GM12878 (cell line): ENCODE data around the gene IFT122. TPM values are rescaled to one million over a fixed set of nuclear protein-coding genes. Genes with fewer than 3 reads are reported as not detected.
"Not testable (repeated sequence)": the region's sequence is repeated elsewhere in the genome, so short reads cannot be mapped to it uniquely, and the experiment has no call there.

ENCODE experiments used
- ATAC-seq: fragments of 200-7000 bp; cut with Tn5 transposase; 3 replicates; pipeline ENCODE4 v1.9.1; 2020; ENCODE audit warnings: mild to moderate bottlenecking, moderate library complexity
- BruUV-seq: library from RNA; stranded (reverse); fragments of 400-500 nt; replicated peaks from 2 replicates; lab custom pipeline; 2021; lab: Mats Ljungman, UMichigan
- CTCF ChIA-PET: fragments of 300-600 bp; sonication (Branson Sonifier 250); formaldehyde crosslinking; extraction: SDS; loops from one replicate; lab custom pipeline; 2021; ENCODE audit warnings: inconsistent platforms; lab: Yijun Ruan, JAX
- POLR2A ChIA-PET: fragments of 350-600 bp; formaldehyde crosslinking; extraction: SDS; loops from one replicate; lab custom pipeline; 2021; ENCODE audit warnings: inconsistent platforms; lab: Charles Lee
- RAD21 ChIA-PET: fragments of 300-600 bp; sonication (Branson Sonifier 250); formaldehyde crosslinking; loops from one replicate; lab custom pipeline; 2023; ENCODE audit warnings: antibody characterized with exemption; ENCODE audit not compliant: unreplicated experiment; lab: Charles Lee
- SMC1A ChIA-PET: fragments of 300-600 bp; sonication (Branson Sonifier 250); formaldehyde crosslinking; loops from one replicate; lab custom pipeline; 2023; ENCODE audit not compliant: unreplicated experiment, uncharacterized antibody; lab: Charles Lee
- DNase-seq: peaks from one replicate; pipeline ENCODE4 v3.0.0-alpha.2; 2011; ENCODE audit warnings: low read depth, low spot score
- FAIRE-seq: peaks from 3 replicates; lab custom pipeline; 2011; peaks lifted over from hg19 to GRCh38; lab: Jason Lieb, UNC
- H2AFZ ChIP-seq: 2 replicates; pipeline ENCODE4 v1.6.0; 2011; ENCODE audit warnings: low read depth, low read length, control low read depth; ENCODE audit not compliant: control insufficient read depth
- H3K27ac ChIP-seq: 2 replicates; pipeline ENCODE4 v1.5.1; 2011; ENCODE audit warnings: control low read depth; ENCODE audit not compliant: control insufficient read depth, insufficient read depth
- H3K27me3 ChIP-seq, 2 experiments: replicated peaks in 1 of 2; 2 replicates each; pipeline versions ENCODE4 v1.6.0 to v1.6.1; 2011; ENCODE audit warnings: low read length in 1 of 2; ENCODE audit not compliant: control insufficient read depth in 2 of 2, insufficient read depth in 2 of 2
- H3K36me3 ChIP-seq, 2 experiments: 2 replicates each; pipeline ENCODE4 v1.5.1; 2011; ENCODE audit warnings: low read length in 1 of 2; ENCODE audit not compliant: control insufficient read depth in 2 of 2, insufficient read depth in 2 of 2
- H3K4me1 ChIP-seq: 2 replicates; pipeline ENCODE4 v1.6.1; 2011; ENCODE audit warnings: mild to moderate bottlenecking, low read length, moderate library complexity, mixed read lengths; ENCODE audit not compliant: control insufficient read depth, insufficient read depth
- H3K4me2 ChIP-seq: 2 replicates; pipeline ENCODE4 v1.6.0; 2011; ENCODE audit warnings: control low read depth; ENCODE audit not compliant: control insufficient read depth, insufficient read depth
- H3K4me3 ChIP-seq: fragments of 200-600 bp; sonication (generic); 2 replicates; pipeline ENCODE4 v1.5.1; 2016
- H3K79me2 ChIP-seq: 2 replicates; pipeline ENCODE4 v1.6.0; 2011; ENCODE audit warnings: low read length; ENCODE audit not compliant: control insufficient read depth, insufficient read depth
- H3K9ac ChIP-seq: 2 replicates; pipeline ENCODE4 v1.8.0; 2011; ENCODE audit warnings: low read length, control low read depth, mixed read lengths; ENCODE audit not compliant: control insufficient read depth, insufficient read depth
- H3K9me3 ChIP-seq: replicated peaks from 3 replicates; pipeline ENCODE4 v1.5.1; 2011; ENCODE audit warnings: mild to moderate bottlenecking, low read length; ENCODE audit not compliant: control insufficient read depth, insufficient read depth
- H4K20me1 ChIP-seq: 2 replicates; pipeline ENCODE4 v1.6.0; 2011; ENCODE audit not compliant: control insufficient read depth, insufficient read depth
- EZH2 ChIP-seq: IDR thresholded peaks from 2 replicates; pipeline ENCODE4 v1.6.1; 2012; ENCODE audit warnings: low read depth, mild to moderate bottlenecking, control low read depth, inconsistent platforms, low read length, borderline replicate concordance; ENCODE audit not compliant: control insufficient read depth
- HDAC6 ChIP-seq: fragments of 200-600 bp; sonication (generic); IDR thresholded peaks from one replicate; pipeline ENCODE4 v1.8.0; 2017; ENCODE audit warnings: antibody characterized with exemption; ENCODE audit not compliant: unreplicated experiment
- JUND ChIP-seq: IDR thresholded peaks from 2 replicates; pipeline ENCODE4 v1.6.1; 2012; ENCODE audit warnings: low read depth, mild to moderate bottlenecking, low read length, improper control_type of control experiment, moderate library complexity
- NFXL1 ChIP-seq: fragments of 450-650 bp; IDR thresholded peaks from 2 replicates; pipeline ENCODE4 v1.6.1; 2017; ENCODE audit warnings: antibody characterized with exemption, mild to moderate bottlenecking, borderline replicate concordance
- NR2F1 ChIP-seq: fragments of 450-650 bp; conservative IDR thresholded peaks from 2 replicates; pipeline ENCODE4 v1.6.1; 2017; ENCODE audit warnings: mild to moderate bottlenecking
- SRF ChIP-seq, 2 experiments: IDR thresholded peaks; 2 replicates each; pipeline ENCODE4 v1.6.1; 2011; ENCODE audit warnings: low read depth in 2 of 2, low read length in 2 of 2, mild to moderate bottlenecking in 1 of 2, moderate library complexity in 1 of 2
- WGBS: methylation state at CpG from one replicate; pipeline ENCODE4 v1.1.6; 2016; ENCODE audit warnings: low lambda C conversion rate; ENCODE audit not compliant: insufficient replicate concordance, insufficient coverage; ENCODE audit errors: missing lambda C conversion rate; 5-methylcytosine and 5-hydroxymethylcytosine counted together
- in situ Hi-C: fragments of 300-500 bp; cut with MboI; formaldehyde crosslinking; loops from 9 replicates; pipeline ENCODE4 v1.14.3; 2018; ENCODE audit warnings: mixed read lengths
- intact Hi-C: fragments of 100-400 bp; cut with micrococcal nuclease; formaldehyde crosslinking; loops from one replicate; pipeline ENCODE4 v1.14.2; 2022; ENCODE audit not compliant: unreplicated experiment
- polyA plus RNA-seq, 11 experiments: library from polyadenylated mRNA; depleted of rRNA in 4 of 11; unstranded in 6 of 11; stranded (reverse) in 5 of 11; fragments of >200 nt; fragmentation: Nextera tagmentation in 4 of 11; fragmentation: Illumina TruSeq in 1 of 11; extraction: Ambion mirVana in 4 of 11; extraction: Trizol in 1 of 11; gene quantifications; 1 replicate in 1 of 11; 2 replicates in 10 of 11; pipeline versions ENCODE4 v1.2.1 to v1.2.3, GENCODE V29; 2011 to 2016; ENCODE audit warnings: inconsistent platforms in 2 of 11, missing spikeins in 2 of 11, low read depth in 1 of 11
- total RNA-seq, 4 experiments: library from RNA; depleted of rRNA in 3 of 4; stranded (reverse); fragments of >200 nt in 3 of 4; fragmentation: Illumina TruSeq in 1 of 4; extraction: Trizol in 1 of 4; gene quantifications; 2 replicates each; pipeline versions ENCODE4 v1.2.1 to v1.2.3, GENCODE V29; 2013 to 2021
- TF ChIP-seq, protein P1 (sequence below): IDR thresholded peaks from 2 replicates; pipeline ENCODE4 v1.6.1; 2011; ENCODE audit warnings: mild to moderate bottlenecking, low read depth, low read length, moderate library complexity; ENCODE audit not compliant: insufficient replicate concordance
- TF ChIP-seq, protein P2 (sequence below): fragments of 150-350 bp; IDR thresholded peaks from 2 replicates; pipeline ENCODE4 v1.6.1; 2016; ENCODE audit warnings: low read depth, low read length
- TF ChIP-seq, protein P3 (sequence below): fragments of 150-350 bp; IDR thresholded peaks from 2 replicates; pipeline ENCODE4 v1.6.1; 2014; ENCODE audit warnings: mild to moderate bottlenecking, low read depth, low read length

IFT122 gene
- total and polyA plus RNA-seq, 10 of the 15 experiments (the other 5 are each of a cell fraction or from before 2014, with no cell fraction given) = 1.8 to 19.2 (median 8.4) TPM

DNA sequence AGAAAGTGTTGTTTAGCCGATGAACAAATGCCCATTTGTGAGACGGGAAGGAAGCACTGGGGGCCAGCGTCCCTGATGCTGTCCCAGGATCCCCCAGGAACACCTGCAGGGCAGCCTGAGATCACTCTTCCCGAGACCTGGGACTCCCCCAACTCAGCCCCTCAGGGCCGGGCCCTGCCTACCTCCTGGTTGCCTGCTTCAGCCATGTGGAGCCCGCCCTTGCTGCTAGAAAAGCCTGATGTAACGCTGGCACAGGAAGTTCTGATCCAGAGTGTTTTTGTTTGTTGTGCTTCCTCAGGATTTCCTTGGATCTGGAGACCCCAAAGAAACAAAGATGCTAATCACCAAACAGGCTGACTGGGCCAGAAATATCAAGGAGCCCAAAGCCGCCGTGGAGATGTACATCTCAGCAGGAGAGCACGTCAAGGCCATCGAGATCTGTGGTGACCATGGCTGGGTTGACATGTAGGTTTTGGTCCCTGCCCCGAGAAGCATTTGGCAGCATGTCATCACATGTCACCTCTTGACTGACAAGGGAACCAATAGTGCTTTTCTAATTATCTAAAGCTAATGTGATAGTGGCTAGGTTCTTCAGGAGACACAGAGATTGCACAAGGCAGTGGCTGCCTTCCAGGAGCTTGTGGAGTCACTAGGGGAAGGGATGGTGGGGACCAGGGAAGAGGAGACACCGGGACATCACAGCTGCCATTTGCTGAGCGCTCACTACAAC, 59.7 kb downstream of the IFT122 start:
- H2AFZ ChIP-seq, H3K9me3 ChIP-seq, BruUV-seq, DNase-seq, H3K27me3 ChIP-seq, H3K4me1 ChIP-seq, POLR2A ChIA-PET, H3K79me2 ChIP-seq, ATAC-seq, H3K36me3 ChIP-seq, H4K20me1 ChIP-seq, H3K27ac ChIP-seq, FAIRE-seq, in situ Hi-C loops, H3K9ac ChIP-seq, H3K4me2 ChIP-seq, H3K4me3 ChIP-seq: not testable (repeated sequence)
- RAD21 ChIA-PET = interaction anchor here (1.3 kb wide), 1 partner anchor 10 kb away, joined by 3 read pairs; no protein-coding TSS in a partner anchor
- CTCF ChIA-PET = interaction anchor here (1.1 kb wide), 1 partner anchor 19 kb away, joined by 3 read pairs; no protein-coding TSS in a partner anchor
- 97% methylated on average over 11 of the region's 14 CpGs for WGBS
- SMC1A ChIA-PET = interaction anchor here (1.0 kb wide), 1 partner anchor 24 kb away, joined by 4 read pairs; no protein-coding TSS in a partner anchor
- intact Hi-C loops = loop anchor here (10.0 kb wide), 1 partner anchor 115 kb away; no protein-coding TSS in a partner anchor

DNA sequence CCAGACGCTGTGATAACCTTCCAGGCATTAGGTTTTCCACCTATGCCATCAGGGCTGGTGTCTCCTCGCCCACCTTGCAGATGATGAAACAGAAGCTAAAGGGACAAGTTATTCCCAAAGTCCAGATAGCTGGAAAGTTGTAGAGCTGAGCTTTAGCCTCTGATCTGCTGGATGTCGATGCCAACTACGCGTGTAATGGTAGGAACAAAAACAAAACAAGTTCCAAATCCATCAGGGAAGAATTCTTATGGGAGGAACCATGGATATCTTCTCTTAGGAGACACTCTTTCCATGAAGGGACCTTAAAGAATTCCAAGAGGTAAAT, 60.3 kb downstream of the IFT122 start:
- Histone ChIP-seq H4K20me1 (no peaks in the 10 kb centered on the region), H3K9ac (no peak overlapping the region), H3K4me2 (no peak overlapping the region), H3K27ac (no peak overlapping the region), H3K4me1 (no peaks in the 10 kb centered on the region), H2AFZ (no peak overlapping the region), H3K27me3 (no peaks in the 10 kb centered on the region), H3K4me3 (no peak overlapping the region), H3K9me3 (no peaks in the 10 kb centered on the region), H3K79me2 (no peaks in the 10 kb centered on the region), H3K36me3 (no peaks in the 10 kb centered on the region; a peak in 1 of 4 replicates)
- in situ Hi-C loops = no loop called here
- RAD21 ChIA-PET = interaction anchor here (1.3 kb wide), 1 partner anchor 10 kb away, joined by 3 read pairs; no protein-coding TSS in a partner anchor
- BruUV-seq = no TSS peak
- POLR2A ChIA-PET = no interaction called here
- CTCF ChIA-PET = interaction anchor here (1.1 kb wide), 1 partner anchor 19 kb away, joined by 3 read pairs; no protein-coding TSS in a partner anchor
- intact Hi-C loops = no loop called here
- SMC1A ChIA-PET = interaction anchor here (1.0 kb wide), 1 partner anchor 24 kb away, joined by 4 read pairs; no protein-coding TSS in a partner anchor
- FAIRE-seq (no peak), ATAC-seq (no peak), DNase-seq (no peak)
- WGBS = 67% methylated on average over 5 of the region's 5 CpGs
- TF ChIP-seq HDAC6 (no peak), JUND (no peak), NFXL1 (no peak), NR2F1 (no peak), EZH2 (no peak), SRF (IDR thresholded peaks at IDR 0.05; ENCODE audit: low read depth in 2 of 2, low read length in 2 of 2) (no peak)
- TF ChIP-seq, protein P1, sequence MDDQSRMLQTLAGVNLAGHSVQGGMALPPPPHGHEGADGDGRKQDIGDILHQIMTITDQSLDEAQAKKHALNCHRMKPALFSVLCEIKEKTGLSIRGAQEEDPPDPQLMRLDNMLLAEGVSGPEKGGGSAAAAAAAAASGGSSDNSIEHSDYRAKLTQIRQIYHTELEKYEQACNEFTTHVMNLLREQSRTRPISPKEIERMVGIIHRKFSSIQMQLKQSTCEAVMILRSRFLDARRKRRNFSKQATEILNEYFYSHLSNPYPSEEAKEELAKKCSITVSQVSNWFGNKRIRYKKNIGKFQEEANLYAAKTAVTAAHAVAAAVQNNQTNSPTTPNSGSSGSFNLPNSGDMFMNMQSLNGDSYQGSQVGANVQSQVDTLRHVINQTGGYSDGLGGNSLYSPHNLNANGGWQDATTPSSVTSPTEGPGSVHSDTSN = no peak
- TF ChIP-seq, protein P2, sequence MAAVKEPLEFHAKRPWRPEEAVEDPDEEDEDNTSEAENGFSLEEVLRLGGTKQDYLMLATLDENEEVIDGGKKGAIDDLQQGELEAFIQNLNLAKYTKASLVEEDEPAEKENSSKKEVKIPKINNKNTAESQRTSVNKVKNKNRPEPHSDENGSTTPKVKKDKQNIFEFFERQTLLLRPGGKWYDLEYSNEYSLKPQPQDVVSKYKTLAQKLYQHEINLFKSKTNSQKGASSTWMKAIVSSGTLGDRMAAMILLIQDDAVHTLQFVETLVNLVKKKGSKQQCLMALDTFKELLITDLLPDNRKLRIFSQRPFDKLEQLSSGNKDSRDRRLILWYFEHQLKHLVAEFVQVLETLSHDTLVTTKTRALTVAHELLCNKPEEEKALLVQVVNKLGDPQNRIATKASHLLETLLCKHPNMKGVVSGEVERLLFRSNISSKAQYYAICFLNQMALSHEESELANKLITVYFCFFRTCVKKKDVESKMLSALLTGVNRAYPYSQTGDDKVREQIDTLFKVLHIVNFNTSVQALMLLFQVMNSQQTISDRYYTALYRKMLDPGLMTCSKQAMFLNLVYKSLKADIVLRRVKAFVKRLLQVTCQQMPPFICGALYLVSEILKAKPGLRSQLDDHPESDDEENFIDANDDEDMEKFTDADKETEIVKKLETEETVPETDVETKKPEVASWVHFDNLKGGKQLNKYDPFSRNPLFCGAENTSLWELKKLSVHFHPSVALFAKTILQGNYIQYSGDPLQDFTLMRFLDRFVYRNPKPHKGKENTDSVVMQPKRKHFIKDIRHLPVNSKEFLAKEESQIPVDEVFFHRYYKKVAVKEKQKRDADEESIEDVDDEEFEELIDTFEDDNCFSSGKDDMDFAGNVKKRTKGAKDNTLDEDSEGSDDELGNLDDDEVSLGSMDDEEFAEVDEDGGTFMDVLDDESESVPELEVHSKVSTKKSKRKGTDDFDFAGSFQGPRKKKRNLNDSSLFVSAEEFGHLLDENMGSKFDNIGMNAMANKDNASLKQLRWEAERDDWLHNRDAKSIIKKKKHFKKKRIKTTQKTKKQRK = no peak
- TF ChIP-seq, protein P3, sequence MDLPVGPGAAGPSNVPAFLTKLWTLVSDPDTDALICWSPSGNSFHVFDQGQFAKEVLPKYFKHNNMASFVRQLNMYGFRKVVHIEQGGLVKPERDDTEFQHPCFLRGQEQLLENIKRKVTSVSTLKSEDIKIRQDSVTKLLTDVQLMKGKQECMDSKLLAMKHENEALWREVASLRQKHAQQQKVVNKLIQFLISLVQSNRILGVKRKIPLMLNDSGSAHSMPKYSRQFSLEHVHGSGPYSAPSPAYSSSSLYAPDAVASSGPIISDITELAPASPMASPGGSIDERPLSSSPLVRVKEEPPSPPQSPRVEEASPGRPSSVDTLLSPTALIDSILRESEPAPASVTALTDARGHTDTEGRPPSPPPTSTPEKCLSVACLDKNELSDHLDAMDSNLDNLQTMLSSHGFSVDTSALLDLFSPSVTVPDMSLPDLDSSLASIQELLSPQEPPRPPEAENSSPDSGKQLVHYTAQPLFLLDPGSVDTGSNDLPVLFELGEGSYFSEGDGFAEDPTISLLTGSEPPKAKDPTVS = no peak
